Non-pigmented ciliary epithelial cell (primary cell): ENCODE data around the gene RECK.

Experiments used
- DNase-seq: peaks from one replicate; pipeline ENCODE4 v3.0.0-alpha.2; 2010; ENCODE audit warnings: low read depth

RECK gene

DNA sequence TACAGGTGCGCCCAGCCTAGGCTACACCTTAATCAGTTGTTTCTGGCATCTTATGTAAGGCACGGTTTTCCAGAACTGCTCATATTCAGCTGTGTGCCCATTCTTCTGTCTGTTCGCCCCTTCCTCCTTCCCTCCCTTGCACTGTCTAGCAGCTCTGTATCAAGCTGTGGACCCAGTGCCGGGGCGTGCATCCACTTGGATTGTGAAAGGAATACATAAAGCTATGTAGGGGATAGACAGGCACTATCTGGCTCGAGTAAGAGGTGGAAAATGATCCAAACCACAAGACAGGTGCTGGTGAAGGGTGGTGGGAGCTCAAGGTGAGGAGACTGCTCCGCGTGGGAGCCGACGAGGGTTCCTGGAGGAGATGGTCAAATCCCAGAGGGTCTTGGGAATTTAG is 101.8 kb downstream of the RECK start:
- no peak for DNase-seq

DNA sequence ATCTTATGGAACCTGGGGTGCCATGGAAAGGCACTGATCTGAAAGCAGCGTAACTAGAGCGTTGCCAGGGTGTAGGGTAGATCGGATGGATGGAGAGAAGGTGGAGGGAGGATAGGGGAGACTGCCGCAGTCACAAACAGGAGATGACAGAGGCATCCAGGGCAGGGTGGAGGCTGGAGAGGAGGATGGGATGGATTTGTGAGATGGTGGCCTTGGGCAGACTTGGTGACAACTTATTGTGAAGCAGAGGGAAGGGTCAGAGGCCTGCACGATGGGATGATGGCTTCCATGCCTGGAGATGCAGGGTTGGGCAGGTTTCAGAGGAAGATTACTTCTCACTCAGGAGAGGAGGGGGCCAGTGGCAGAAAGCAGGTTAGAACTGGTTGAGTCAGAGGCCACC is 102.2 kb downstream of the RECK start:
- no peak for DNase-seq

GRCh38 chr9:36140086-36141084 is 103.7 kb downstream of the RECK start:
- DNase-seq, result no peak

DNA sequence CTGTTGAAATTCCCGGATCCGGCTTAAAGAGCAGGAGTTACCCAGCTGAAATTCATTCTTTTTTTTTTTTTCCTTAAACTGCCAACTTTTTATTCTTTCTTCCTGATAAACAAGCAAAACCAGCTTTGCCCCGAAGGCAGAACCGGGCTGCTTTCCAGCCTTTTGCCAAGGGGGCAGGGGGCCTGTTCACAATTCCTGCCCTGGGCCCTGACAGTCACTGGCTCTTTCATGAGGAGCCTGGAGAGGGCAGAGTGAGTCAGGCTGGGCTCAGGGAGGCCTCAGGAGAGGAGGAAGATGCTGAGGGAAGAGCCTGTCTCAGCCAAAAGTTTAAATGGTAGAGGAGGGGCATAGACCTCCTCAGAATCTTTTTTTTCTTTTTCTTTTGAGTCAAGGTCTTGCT is 104.6 kb downstream of the RECK start:
- DNase-seq, result no peak

DNA sequence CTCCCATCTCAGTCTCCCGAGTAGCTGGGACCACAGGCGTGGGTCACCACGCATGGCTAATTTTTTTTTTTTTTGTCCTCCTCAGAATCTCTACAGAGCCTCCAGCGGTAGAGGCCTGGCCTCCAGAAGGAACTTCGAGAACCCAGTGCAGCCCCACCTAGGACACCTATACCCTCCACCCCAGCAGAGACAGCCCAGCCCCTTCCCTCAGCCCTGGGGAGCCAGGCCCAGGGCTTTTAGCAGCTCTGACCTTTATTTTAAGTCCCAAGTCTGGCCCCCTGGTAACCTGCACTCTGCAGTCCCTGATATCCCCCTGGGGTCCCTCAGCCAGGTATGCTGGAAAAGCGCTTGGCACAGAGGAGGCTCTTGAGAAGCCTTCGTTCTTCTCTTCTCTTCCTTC is 105.0 kb downstream of the RECK start:
- DNase-seq, result no peak

- DNase-seq, result no peak
Measured at GRCh38 chr9:36142510-36143244, 106.0 kb downstream of the RECK start.

- no peak for DNase-seq
Measured at GRCh38 chr9:36143245-36143641, 106.5 kb downstream of the RECK start.

- DNase-seq, result no peak
Measured at GRCh38 chr9:36144309-36145232, 107.9 kb downstream of the RECK start.

DNA sequence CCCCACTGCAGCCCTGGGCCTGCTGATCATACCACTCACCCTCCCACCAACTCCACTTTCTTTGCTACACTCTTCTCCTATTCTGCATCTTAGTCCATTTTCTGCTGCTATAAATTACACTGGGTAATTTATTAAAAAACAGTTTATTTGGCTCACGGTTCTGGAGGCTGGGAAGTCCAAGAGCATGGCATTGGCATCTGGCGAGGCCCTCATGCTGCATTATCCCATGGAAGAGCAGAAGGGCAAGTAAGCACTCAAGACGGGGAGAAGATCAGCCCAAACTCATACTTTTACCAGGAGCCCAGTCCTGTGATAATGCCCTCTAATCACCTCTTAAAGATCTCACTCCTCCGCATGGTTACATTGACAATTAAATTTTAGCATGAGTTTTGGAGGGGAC is 109.3 kb downstream of the RECK start:
- no peak for DNase-seq

DNA sequence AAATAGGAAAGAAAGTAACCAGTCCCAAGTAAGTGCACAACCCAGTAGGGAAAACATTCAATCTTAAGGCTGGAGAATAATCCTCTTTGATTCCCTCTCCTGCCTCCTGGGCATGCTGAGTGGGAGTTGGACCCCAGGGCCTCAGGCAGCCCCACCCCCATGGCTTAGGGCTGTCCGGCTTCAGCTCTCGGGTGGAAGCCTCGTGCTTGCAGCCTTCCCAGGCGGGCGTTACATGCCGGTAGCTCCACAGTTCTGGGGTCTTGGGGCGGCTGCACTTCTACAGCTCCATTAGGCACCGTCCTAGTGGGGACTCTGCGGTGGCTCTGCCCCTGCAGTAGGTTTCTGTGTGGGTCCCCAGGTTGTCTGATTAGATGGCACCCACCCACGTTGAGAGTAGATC is 109.9 kb downstream of the RECK start:
- no peak for DNase-seq

DNA sequence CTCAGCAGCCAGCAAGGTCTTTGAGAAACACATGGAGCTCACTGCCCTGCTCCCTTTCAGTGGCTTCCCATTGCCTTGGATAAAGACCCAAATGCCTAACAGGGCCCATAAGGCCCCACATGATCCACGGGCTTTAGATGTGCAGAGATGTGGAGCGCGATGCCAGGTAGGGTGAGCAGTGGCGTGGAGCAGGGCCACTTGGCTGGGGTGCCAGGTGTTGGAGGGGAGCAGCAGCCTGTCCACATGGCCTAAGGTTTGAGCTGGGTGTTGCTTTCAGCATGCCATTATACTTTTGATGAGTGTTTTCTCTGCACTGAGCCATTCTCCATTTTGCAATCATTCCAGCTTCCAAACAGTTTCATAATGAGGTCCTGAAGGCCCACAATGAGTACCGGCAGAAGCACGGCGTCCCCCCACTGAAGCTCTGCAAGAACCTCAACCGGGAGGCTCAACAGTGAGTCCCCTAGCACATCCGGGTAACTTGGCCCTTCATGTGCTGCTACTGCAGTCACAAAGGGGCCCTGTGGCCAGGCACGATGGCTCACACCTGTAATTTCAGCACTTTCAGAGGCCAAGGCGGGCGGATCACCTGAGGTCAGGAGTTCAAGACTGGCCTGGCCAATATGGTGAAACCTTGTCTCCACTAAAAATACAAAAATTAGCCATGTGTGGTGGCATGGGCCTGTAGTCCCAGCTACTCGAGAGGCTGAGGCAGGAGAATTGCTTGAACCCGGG is 110.9 kb downstream of the RECK start:
- DNase-seq, result no peak

DNA sequence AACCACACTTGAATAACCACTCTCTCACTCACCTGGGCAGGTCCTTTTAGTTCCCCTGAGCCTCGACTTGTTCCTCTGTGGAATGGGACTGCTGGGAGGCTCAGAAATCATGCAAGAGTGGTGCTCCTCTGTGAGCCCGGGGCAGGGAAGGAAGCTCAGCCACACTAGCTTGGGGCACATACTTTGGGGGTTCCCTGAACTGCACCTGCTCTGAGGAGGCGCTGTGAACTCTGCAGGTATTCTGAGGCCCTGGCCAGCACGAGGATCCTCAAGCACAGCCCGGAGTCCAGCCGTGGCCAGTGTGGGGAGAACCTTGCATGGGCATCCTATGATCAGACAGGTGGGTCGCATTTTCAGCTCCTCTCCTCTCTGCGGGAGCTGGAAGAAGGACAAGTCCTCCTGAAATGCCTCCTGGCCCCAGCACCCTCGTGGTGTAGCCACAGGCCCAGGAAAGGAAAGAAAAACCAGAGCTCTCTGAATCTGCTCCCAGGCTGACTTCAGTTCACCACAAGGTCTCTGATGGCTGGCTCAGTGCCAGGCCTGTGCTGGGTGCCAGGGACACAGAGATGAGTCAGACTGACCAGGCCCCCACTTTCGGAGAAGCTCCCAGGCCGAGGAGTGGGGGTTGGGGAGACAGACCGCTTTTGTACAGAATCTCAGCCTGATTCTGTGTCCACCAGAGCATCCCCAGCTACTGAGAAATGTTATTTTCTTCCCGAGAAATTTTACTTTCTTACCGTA is 111.8 kb downstream of the RECK start:
- peak; percentile 96 for DNase-seq

DNA sequence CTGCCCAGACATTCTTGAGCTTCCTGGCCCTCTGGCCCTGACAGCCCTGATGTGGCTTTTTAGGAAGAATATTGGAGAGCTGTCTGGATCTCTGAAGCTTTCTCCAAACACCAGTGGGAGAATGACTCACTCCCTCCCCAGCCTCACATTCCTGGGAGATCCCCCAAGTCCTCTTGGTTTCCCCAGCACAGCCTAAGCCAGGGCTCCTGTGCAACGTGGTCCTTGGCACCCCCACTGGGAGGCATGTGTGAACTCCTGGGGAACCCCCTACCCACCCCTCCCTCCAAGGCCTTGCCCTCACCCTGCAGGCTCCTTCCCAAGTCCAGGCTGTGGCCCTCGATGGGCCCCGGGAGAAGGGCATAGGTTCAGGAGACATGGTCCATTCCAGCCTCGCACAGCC is 112.5 kb downstream of the RECK start:
- DNase-seq, result no peak

DNA sequence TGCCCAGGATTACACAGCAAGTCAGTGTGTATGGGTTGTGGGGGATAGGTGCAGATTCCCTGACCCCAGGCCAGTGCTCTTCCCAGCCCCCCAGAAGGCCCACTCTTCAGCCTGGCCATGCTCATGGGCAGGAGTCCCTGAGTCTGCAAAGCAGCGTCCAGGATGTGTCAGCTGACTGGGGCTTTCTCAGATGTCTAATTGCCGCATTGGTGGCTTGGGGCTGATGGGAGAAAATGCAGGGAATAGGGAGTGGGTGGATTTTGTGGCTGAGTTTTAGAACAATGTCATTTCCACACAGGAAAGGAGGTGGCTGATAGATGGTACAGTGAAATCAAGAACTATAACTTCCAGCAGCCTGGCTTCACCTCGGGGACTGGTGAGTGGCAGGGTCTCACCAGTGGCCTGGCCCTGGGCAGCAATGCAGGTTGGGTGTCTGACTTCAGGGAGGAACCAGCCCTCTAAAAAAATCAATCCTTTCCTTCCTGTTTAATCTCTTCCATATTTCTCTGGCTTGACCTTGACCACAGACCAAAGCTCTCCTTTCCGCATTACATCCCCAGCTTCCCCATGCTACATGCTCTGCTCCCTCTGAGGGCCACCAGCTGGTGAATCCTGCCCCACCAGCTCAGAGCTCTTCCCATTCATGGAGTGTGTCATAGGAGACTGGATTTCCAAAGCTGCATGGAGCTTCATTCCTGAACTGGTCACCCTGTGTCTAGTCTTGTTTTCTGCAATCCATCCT is 114.0 kb downstream of the RECK start:
- DNase-seq, result no peak

DNA sequence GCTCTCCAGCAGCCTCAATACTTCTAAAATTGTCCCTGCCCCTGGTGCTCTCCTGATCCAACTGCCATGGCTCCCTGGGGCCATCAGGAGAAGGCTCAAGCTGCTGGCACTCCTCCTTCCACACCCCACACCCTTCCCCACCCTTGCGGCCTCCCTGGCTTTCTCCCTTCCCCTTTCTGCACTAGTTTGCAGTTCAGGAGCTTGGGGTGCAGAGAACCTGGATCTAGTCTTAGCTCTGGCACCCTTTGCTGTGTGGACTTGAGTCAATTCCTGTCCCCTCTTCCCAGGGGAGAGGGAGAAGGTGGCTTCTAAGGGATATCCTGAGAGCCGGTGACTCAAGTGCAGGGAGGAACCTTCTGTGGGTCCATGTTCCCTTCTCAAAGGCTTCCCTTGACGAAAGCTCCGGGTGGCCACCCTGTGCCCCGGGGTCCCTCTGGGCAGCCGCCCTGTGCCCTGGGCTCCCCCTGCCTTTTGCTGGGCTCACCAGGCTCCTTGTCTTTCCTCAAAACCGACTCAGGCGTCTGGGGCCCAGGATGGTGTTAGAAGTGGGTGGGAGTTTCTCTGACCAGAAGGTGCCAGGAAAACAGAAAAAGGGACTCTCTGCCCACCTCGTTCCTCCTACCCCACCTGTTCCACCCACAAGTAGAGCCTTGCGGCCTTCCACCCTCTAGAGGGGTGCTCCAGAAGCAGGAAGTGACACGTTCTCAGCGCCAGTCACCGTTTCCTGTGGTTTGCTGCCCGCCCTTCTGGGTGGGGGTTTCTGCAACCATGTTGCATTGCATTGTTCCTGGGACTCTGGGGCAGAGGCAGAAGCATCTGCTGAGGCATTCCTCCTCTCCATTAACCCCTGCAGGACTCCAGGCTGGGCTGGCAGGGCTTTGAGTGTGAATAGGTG is 114.8 kb downstream of the RECK start:
- DNase-seq, result no peak

- no peak for DNase-seq
Measured at GRCh38 chr9:36152741-36153438, 116.2 kb downstream of the RECK start.

DNA sequence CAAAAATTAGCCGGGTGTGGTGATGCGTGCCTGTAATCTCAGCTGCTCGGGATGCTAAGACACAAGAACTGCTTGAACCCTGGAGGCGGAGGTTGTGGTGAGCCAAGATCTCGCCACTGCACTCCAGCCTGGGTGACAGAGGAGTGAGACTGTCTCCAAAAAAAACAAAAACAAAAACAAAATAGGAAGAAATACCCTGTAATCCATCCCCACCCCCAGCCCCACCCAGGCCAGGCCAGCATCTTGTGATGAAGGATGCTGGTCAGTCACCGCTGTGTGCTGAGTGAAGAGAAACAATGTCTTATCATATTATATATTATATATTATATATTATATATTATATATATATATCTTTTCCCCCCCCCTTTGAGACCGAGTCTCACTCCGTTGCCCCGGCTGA is 117.0 kb downstream of the RECK start:
- DNase-seq, result no peak

DNA sequence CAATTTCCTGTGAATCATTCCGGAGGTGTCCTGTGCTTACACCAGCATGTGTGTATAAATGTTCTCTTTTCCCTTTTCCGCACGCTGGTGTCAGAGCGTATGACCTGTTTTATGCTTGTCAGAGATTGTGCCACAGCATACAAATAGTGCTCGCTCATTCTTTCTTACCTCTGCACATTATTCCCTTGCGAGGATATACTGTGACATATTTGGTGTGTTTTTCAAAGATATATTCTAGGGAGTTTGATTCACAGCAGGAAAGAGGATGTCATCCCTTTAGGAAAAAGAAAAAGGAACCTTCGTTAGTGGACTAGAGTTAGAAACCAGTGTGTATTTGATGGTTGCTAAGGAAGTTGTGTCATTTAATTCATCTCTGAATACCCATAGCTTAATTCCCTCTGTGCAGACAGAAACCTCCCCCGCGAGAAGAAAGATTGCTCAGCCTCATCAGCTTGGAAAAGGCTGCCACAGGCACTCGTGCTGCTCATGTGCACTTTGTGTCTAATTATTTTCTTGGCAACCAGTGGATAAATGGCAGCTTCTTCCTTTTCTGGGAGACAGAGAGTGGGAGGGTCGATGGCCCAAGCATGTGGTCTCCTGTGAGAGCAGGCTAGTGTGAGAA is 117.7 kb downstream of the RECK start:
- no peak for DNase-seq
